Activated CD4-positive, CD25-positive, alpha-beta regulatory T cell (primary cell): ENCODE results near the gene TRIP12.
A peak's percentile ranks its signal among the peaks of the same experiment; 100 is the strongest.
"Not testable (repeated sequence)": the region's sequence is repeated elsewhere in the genome, so short reads cannot be mapped to it uniquely, and the experiment has no call there.

Experiments used
- DNase-seq, 4 experiments: peaks; one replicate each; lab custom pipeline; 2025; lab: John Stamatoyannopoulos, UW

The TRIP12 gene

GRCh38 chr2:229874647-229875046 is 47.2 kb downstream of the TRIP12 start:
- DNase-seq: no peak

GRCh38 chr2:229873123-229873581 is 48.7 kb downstream of the TRIP12 start:
- no peak for DNase-seq

- no peak for DNase-seq
These were observed 50.7 kb downstream of the TRIP12 start for GRCh38 chr2:229870903-229871656.

- DNase-seq: no peak
These were observed 52.6 kb downstream of the TRIP12 start for GRCh38 chr2:229869226-229869625.

GRCh38 chr2:229868794-229869193 is 53.0 kb downstream of the TRIP12 start:
- DNase-seq: no peak

- DNase-seq: no peak
These were observed 56.8 kb downstream of the TRIP12 start for GRCh38 chr2:229865033-229865432.

- no peak for DNase-seq
These were observed 60.4 kb downstream of the TRIP12 start for GRCh38 chr2:229861431-229861830.

- no peak for DNase-seq
These were observed 61.5 kb downstream of the TRIP12 start for GRCh38 chr2:229860334-229860733.

- no peak for DNase-seq
These were observed 63.5 kb downstream of the TRIP12 start for GRCh38 chr2:229858351-229858750.

GRCh38 chr2:229857634-229858033 is 64.2 kb downstream of the TRIP12 start:
- DNase-seq: no peak

GRCh38 chr2:229856413-229856812 is 65.4 kb downstream of the TRIP12 start:
- DNase-seq: no peak

- no peak for DNase-seq
These were observed 66.7 kb downstream of the TRIP12 start for GRCh38 chr2:229855116-229855515.

GRCh38 chr2:229852565-229852964 is 69.2 kb downstream of the TRIP12 start:
- peak in 2 of 4 experiments; percentile 21 to 23 for DNase-seq

- DNase-seq: no peak
These were observed 69.9 kb downstream of the TRIP12 start for GRCh38 chr2:229851870-229852269.

GRCh38 chr2:229850355-229851275 is 71.2 kb downstream of the TRIP12 start:
- DNase-seq: not testable (repeated sequence)

- no peak for DNase-seq
These were observed 72.7 kb downstream of the TRIP12 start for GRCh38 chr2:229849073-229849472.

GRCh38 chr2:229843613-229844012 is 78.2 kb downstream of the TRIP12 start:
- DNase-seq: no peak

GRCh38 chr2:229838729-229839128 is 83.1 kb downstream of the TRIP12 start:
- no peak for DNase-seq

- no peak for DNase-seq
These were observed 85.0 kb downstream of the TRIP12 start for GRCh38 chr2:229836847-229837246.

GRCh38 chr2:229835596-229836283 is 86.1 kb downstream of the TRIP12 start:
- DNase-seq: no peak

GRCh38 chr2:229834368-229834767 is 87.4 kb downstream of the TRIP12 start:
- not testable (repeated sequence) for DNase-seq

GRCh38 chr2:229832510-229832898 is 89.3 kb downstream of the TRIP12 start:
- no peak for DNase-seq
